HPDE6-E6E7 (cell line): Measurements from ENCODE around the gene MFSD6L.

Experiments
- DNase-seq: peaks from one replicate; pipeline ENCODE4 v3.0.0; 2011; ENCODE audit warnings: missing footprints; ENCODE audit errors: extremely low spot score

The MFSD6L gene

DNA sequence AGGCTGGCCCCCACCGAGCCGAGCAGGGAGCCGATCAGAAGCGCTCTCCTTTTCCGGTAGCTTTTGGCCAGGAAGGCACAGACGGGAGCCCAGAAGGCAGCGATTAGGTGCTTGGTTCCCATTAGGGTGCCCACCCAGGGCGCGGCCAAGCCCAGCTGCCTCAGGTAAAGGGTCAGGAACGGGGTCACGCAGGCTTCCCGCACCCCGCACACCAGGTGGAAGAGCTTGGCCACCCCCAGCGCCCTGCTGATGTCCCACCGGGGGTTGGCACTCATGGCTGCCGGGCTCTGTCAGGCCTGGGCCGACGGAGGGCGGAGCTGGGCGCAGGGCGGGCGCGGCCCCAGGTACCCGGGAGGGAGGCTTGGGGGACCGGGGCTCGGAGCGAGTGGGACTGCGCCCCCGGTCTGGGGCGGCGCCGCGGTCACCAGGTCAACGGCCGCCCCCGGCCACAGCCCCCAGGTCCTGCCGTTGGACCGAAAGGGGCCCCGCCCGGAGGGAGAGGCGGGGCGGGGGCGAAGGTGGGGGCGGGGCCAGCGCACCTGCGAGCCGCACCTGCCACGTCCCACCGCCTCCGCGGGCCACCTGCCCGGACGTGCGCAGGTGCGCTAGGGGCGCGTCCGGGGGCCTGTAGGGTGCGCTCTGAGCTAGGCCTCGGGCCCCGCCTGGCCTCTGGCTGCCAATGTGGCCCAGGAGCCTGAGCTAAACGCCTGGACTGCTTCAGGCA is at the start of gene MFSD6L:
Gene MFSD6L (minus strand): TSS at position 520 of the 724 bp plus-strand sequence. CDS start 245 bp downstream, at position 275.
- DNase-seq: no peak

GRCh38 chr17:8847891-8848290 is 48.7 kb upstream of the MFSD6L start:
- no peak for DNase-seq

DNA sequence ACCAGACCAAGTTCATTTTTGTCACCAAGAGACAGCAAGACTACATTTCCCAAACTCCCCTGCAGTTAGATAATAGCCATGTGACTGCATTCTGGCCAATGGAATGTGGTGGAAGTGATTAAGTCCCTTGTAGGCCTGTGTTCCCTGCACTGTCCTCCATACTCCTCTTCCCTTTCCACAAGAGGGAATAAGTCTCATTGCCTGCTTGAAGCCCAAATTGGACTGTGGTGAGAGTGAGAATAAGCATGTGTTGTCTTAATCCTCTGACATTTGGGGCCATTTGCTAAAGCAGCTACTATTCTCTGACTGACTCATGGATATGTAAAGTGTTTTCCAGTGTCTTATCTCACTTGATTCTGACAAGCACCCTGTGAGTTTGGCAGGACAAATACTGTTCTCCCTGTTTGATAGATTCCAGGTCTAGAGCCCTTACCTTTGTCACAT is 47.6 kb upstream of the MFSD6L start:
- DNase-seq: no peak

GRCh38 chr17:8844229-8845218 is 45.4 kb upstream of the MFSD6L start:
- no peak for DNase-seq

DNA sequence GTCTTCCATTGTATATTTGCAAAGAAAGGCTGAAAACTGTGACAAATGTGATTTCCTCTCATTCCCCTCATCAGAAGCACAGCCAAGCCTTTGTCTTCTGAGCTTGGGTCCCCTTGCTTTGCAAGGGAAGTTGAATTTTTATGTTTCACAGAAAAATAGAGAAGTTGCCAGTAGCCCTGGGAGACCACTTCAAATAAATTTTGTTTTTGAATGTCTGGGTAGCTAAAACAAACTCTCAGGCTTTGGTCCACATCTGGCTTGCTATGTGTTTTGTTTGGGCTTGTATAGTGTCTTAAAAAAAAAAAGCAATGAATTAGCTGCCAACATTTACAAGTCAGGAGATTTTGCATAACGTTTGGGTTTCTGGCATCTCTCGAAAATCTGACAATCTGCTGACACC is 44.2 kb upstream of the MFSD6L start:
- no peak for DNase-seq

DNA sequence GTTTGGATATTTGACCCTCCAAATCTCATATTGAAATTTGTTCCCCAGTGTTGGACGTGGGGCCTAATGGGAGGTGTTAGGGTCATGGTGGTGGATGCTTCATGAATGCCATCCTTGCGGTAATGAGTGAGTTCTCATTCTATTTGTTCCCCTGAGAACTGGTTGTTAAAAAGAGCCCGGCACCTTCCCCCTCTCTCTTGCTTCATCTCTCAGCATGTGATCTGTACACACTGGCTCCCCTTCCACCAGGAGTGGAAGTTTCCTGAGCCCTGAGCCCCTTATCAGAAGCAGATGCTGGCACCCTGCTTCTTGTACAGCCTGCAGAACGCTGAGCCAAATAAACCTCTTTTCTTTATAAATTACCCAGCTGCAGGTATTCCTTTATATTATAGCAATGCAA is 42.7 kb upstream of the MFSD6L start:
- no peak for DNase-seq

DNA sequence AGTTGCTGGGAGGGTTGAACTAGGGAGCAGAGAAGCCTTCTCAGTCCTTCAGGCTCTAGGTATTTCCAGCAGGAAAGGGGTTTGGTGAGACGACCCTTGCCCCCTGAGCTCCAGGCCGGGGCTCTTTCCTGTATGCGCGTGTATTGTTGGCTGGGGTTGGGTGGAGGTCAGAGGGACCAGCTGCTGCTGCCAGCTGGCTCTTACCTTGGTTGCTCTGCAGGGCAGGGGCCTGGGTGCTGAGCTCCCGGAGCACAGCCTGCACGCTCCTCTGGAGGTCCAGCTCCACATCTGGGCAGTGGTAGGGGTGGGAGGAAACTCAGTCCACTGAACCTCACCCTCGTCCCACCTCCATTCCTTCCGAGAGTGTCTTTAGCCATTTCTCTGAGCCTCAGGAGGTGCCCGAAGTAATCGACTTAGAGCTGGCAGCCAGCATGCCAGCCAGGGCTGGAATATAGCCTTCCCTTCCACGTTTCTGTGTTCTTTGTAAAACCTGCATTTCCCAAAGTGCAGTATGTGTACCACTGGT is 40.3 kb upstream of the MFSD6L start:
- no peak for DNase-seq

DNA sequence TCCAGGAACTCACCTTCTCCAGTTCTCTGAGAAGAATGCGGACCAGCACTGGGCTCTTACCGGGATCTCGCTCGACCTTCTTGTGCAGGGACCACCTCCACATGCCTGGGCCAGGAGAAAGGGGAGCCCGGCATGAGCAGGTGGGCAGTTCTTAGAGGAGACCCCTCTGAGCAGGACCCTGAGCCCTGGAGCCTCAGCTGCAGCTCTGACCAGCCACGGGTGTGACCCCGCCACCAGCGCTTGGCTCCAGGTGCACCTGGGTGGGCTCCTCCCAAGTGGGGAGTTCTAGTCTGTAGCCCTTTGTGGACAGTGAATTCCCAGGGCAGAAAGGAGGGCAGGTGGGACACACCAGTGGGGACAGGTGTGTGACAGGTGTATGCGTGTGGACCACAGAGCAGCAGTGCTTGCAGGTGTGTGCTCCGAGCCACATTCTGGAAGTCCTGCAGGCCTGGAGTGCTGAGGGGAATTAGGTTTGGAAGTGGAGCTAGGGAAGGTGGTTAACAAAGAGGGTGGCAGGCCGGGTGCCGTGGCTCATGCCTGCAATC is 39.5 kb upstream of the MFSD6L start:
- no peak for DNase-seq

GRCh38 chr17:8837563-8838075 is 38.5 kb upstream of the MFSD6L start:
- DNase-seq: no peak

DNA sequence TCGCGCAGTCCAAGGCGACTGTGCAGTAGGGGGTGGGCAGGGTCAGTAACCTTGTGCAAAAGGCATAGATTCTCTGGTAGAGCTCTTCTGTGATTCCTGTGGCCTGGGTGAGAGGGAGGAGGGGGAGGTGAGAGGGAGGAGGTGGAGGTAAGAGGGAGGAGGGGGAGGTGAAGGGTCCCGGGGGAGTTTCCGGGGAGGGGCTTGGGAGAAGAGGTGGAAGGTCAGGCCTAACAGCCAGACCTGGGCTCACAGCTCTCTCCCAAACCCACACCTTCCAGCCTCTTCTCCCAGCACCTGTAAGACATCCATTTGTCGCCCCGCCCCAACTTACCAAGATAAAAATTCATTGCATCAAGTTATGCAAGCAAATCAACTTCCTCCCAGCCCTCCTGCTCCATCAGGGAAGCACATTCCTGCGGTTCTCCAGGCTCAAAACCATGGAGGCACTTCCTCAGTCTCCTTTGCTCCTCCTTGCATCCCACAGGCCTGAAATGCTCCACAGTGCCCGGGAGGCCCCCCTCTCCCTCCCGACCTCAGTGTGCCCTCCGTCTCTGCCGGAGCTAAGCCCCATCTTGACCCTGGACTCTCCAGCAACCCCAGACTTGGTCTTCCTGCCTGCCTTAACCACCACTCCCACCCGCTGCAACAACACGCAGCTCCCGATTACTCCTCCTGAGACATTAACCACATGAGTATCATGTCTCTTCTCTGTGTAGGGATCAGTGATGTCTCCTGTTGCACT is 37.8 kb upstream of the MFSD6L start:
- no peak for DNase-seq

DNA sequence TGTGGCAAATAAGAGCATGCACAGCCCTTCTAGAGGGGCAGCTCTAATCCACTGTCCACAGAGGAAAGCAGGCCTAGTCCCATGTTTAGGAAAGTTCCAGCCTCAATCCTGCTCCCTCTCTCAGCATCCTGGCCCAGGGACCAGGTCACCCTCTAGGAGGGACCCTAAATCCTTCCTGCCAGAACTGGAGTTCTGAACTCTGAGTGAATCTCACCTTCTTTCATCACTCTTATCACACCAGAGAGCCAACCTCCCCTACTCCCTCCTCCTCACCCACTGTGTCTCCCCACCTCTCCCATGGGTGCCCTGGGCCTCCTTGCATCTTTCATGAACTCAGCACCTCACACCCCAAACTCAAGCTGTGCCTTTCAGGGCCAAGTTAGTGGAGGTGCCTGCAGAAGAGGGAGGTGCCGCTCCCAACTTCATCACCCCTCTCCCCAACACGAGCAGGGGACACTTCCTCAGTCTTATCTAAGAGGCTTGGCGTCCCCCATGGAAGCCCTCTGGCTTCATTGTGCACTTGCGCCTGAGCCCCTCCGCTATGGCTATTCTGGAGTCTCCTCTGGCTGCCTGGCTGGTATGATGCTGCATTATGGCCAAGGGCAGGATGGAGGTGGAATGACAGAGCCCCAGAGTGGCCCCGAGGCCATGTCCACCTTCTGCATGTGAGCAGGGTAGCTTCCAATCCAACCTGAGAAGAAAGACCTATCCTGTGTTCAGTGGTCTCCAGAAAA is 36.6 kb upstream of the MFSD6L start:
- DNase-seq: no peak

DNA sequence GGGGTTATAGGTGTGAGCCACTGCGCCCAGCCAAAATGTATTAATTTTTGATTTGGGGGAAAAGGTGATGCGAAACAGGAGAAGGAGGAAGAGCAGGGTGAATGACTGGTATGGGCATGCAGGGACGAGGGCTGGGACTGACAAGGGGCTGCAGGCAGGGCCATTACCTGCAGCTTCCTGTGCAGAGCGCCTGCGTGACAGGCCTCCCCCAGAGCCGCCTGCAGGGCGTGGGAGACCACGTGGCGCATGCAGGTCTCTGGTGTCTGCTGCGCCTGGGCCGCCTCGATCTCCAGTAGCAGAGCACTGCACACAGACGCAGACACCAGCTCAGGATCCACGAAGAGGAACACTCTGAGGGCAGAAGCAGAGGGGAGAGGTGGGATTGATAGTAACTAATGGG is 35.9 kb upstream of the MFSD6L start:
- no peak for DNase-seq

DNA sequence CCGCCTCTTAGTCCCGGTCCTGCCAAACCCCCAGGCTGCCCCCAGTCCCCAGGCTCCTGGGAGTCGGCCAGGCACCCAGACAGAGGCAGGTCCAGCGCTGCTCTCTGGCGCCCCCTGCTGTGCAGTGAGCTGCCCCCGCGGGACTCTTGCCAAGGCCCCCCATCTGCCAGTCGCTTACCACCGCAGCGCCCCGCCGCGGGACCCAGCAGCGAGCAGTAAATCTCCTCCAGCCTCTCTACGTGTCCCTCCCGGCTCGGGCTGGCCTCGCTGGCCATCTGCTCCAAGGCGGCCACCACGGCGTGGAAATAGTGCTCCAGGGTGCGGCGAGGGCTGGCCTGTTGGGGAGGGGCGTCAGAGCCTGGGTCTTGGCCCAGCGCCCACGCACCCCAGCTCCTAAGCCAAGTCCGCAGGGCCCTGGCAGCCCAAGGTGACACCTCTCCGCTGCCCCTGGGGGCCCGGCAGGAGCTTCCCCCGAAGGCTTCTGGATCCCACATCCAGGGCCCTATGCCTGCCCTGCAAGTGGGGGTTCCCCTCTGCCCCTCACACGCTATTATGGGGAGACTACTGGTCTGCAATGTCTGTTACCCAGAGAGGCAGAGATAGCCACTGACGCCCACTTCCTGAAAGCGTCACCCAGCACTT is 33.7 kb upstream of the MFSD6L start:
- no peak for DNase-seq

DNA sequence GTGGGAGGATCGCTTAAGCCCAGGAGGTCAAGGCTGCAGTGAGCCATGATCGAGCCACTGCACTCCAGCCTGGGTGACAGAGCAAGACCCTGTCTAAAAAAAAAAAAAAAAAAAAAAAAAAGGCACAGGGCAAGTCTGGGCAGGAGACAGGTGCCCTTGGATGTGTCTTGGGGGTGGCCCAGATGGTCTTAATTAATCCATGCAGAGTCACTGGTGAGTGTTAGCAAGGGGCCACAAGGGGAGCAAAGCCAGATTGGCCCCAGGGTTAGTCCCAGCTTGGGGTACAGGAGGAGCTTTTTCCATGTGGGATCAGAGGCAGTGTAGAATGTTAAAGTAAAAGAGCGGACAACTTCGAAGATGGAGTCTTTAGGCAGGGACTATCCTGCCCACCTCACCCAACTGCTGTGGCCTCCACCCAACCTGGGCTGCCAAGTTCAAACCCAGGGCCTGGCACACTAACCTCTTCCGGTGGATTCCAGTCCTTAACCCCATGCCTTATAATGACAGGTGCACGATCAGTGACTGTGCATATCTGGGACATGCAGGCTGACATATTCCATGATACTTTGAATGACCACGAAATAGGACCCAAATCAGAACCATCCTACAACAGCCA is 32.2 kb upstream of the MFSD6L start:
- DNase-seq: no peak

DNA sequence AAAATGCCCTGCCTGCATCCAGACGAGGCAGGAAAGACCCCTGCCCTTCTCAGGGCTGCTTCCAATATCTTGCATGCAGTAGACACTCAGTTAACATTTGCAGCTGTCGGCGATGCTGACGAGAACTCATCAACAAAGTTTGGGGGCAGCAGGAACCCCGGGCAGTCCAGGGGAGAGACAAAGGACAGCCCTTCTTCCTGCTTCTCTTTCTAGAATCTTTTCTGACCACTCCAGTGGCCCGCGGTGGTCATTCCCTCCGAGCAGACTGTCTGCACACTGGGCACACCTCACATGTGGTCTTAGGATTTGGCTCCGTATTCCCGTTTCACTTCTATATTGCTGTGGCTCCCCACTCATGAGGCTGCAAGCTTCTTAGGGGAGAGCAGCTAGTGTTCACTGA is 31.0 kb upstream of the MFSD6L start:
- DNase-seq: no peak

GRCh38 chr17:8829036-8829941 is 30.1 kb upstream of the MFSD6L start:
- DNase-seq: no peak

DNA sequence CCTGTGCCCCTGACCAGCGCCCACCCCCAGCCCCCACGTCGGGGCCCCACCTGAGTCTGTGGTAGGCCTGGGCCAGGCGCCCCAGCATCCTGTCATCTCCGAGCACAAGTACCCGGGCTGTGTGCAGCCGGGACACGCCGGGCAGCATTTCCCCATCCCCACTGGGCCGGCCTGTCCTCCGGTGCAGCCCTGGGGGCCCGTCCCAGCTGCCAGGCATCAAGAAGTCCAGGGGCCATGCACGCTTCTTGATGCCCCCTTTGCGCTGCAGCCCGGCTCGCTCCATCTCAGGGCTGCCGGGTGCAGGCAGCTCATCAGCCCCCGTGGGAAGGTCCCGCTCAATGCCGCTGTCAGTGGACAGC is 29.3 kb upstream of the MFSD6L start:
- no peak for DNase-seq

DNA sequence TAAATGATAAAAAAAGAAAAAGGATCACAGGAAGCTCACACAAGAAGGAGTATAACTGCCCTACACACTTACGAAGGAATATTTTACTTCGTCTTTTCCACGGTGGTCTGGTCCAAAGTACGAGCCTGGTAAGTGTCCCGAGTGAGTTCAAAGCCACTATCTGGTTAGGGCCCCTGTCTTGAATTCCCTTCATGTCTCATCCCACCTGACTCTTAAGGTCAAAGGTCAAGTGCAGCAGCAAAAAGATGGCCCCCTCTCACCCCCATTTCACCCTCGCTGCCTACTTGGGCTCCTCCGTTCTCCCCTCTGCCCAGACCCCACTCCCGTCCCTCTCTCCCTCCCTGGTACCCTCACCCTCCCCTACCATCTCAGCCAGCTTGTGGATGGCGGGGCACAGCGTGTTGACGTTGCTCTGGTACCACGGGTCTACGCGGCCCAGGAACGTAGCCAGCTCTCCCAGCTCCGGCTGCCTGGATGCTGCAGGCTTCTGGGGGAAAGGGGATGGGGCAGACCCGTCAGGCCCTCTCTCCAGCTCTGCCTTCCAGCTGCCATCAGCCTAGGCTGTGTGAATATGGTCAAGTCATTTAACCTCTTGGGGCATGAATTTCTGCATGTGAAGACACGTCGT is 27.8 kb upstream of the MFSD6L start:
- no peak for DNase-seq
